Fibroblast of villous mesenchyme (primary cell): ENCODE data around the gene SP6. TPM values are rescaled to one million over a fixed set of nuclear protein-coding genes. Genes with fewer than 3 reads are reported as not detected.

Experiments used
- DNase-seq: peaks from one replicate; pipeline ENCODE4 v3.0.0-alpha.2; 2010; ENCODE audit warnings: low read depth
- H3K4me3 ChIP-seq: 2 replicates; pipeline ENCODE4 v1.5.1; 2011; ENCODE audit warnings: low read depth, mild to moderate bottlenecking, low read length
- CTCF ChIP-seq: IDR thresholded peaks from 2 replicates; pipeline ENCODE4 v1.5.1; 2012; ENCODE audit warnings: low read depth, mild to moderate bottlenecking, low read length; ENCODE audit not compliant: insufficient read depth
- total RNA-seq: library from RNA; depleted of rRNA; stranded (reverse); fragments of >200 nt; gene quantifications from 2 replicates; pipeline ENCODE4 v1.2.3, GENCODE V29; 2012

The SP6 gene
- total RNA-seq, 1 donor: under 0.01 TPM

GRCh38 chr17:47816947-47817346 lies 34.0 kb downstream of the SP6 start:
- no peak for DNase-seq
- H3K4me3 ChIP-seq: no peak overlapping the region
- TF ChIP-seq CTCF: no peak

DNA sequence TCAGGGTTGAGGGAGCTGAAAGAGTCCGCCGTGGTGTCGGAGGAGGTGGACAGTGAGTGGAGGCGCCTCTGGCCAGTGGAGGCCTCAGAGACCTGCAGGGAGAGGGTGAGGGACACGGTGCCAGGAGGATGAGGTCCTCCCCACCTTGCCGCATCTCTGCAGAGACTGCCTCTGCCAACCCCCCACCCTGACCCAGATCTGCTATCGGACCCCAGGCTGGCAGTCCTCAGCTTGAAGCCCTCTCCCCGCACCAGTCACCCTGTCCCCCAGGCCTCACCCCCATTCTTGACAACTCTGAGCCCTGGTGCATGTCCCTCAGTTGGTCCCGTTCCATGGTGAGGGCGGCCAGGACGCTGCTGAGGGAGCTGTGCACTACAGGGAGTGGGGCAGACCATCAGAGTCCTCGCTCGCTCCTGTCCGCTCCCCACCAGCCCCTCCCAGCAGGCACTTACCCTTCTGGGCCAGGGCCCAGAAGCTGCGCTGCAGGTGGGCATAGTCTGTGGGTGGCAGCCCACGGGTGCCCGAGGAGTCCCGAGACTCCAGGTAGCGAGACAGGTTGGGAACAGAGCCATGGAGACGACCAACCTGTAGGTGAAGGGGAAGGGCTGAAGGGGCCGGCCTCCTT lies 34.7 kb downstream of the SP6 start:
- TF ChIP-seq CTCF: no peak
- H3K4me3 ChIP-seq: no peak overlapping the region
- DNase-seq: no peak

DNA sequence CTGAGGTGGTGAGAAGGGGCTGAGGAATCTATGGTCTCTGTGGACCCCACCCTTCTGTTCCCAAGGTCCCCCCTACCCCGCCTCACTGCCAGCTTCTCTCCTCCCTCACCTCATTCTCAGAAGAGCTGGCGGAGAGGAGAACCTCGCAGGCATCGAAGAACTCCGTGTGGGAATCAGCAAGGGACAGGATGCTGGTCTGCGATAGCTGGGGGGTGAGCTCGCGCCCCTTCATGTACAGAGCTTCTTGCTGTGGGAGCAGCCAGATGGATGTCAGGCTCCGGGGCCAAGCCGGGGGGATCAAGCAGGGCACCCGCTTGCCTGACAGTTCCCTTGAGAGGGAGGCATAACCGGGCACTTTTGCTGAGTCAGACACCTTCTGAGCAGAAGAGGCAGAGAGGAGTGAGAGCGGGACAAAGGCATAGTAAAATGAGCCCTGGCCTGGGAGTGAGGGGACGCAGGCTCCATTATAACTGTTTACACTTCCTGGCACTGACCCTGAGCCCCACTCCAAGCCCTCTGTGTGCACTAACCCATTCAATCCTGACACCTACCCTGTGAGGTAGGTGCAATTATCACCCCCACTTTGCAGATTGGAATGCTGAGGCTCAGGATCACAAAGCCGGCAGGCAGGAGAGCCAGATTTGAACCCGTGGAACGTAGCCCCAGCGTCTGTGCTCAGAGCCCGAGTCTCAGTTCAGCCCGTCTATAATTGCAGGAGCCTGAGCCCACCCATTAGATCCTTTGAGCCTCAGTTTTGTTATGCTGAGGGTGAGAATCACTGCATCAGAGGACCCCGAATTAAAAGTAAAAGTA lies 35.7 kb downstream of the SP6 start:
- TF ChIP-seq CTCF: no peak
- DNase-seq: no peak
- H3K4me3 ChIP-seq: no peak overlapping the region

DNA sequence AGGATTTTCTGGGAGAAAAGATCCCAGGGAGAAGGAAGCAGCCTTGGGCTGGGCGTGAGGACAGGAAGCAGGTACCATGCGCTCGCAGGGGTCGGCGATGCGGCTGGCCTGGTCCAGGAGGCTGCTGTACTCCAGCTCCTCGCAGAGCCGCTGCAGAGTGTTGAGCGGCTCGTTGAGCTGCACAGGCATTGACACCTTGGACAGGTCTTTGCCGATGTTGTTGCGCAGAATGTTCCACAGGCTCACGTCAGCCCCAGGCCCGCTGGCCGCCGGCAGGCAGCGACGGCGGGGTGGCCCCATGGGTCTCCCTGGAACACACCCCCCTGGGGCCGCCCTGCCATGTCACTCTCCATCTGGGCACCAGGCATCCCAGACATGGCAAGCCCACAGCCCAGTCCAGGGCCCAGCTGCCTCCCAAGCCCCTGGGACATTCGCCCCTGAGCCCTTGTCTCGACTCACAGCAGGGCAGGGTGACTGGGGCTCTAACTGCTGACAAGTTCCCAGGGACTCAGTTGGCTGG lies 37.4 kb downstream of the SP6 start:
- no peak overlapping the region for H3K4me3 ChIP-seq
- no peak for TF ChIP-seq CTCF
- no peak for DNase-seq

DNA sequence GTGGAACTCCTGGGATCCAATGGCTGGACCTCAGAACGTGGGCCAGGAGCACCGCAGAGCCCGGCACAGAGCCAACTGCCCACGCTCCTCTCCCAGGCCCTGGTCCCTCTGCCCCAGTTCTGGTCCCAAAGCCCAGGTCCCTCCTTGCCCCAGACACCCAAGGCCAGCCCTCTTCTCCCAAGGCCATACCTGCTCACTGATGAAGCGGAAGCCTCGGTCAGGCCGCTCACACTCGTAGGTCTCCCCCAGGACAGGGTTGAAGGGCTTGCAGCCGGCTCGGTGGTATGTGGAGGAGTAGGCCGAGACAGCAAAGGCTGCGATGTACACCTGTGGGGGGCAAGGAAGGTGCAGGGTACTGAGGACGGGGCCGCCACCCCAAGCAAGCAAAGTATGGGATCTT lies 37.9 kb downstream of the SP6 start:
- no peak for TF ChIP-seq CTCF
- no peak overlapping the region for H3K4me3 ChIP-seq
- no peak for DNase-seq

GRCh38 chr17:47812146-47812920 lies 38.6 kb downstream of the SP6 start:
- TF ChIP-seq CTCF: no peak
- no peak overlapping the region for H3K4me3 ChIP-seq
- DNase-seq: no peak
